ENCODE data around the gene DNAH1. TPM values are rescaled to one million over a fixed set of nuclear protein-coding genes. Genes with fewer than 3 reads are reported as not detected.

DNAH1 gene
- total RNA-seq, 4 donors from 2014 or later: 3.2 to 8.1 (median 6.2) TPM

DNA sequence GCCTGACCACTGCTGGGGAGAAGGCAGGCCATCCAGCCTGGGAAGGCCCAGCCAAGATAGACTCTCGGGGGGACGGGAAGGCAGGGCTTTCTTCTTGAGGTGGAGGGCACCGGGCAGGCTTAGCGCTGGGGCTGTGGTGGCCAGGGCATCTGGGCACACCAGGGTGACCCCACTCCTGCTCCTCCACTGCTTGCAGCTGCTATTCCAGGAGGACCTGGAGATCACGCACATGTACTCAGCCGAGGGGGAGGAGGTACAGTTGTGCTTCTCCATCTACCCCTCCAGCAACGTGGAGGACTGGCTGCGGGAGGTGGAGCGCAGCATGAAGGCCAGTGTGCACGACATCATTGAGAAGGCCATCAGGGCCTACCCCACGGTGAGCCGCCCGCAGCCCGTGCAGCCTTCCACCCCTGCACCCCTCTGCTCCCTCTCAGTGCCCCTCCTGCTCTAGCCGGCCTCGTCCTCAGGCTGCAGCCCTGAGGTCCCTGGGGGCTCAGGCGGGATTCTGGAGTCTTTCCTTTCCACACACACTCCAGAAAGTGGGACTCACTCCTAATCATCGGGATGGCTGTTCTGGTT, 42.3 kb downstream of the DNAH1 start:
- TF ChIP-seq EP300 (IDR thresholded peaks at IDR 0.05) (no peak), POLR2AphosphoS5 (IDR thresholded peaks at IDR 0.05) (no peak), POLR2A (IDR thresholded peaks at IDR 0.05) (no peak)
- TF ChIP-seq, protein P1, sequence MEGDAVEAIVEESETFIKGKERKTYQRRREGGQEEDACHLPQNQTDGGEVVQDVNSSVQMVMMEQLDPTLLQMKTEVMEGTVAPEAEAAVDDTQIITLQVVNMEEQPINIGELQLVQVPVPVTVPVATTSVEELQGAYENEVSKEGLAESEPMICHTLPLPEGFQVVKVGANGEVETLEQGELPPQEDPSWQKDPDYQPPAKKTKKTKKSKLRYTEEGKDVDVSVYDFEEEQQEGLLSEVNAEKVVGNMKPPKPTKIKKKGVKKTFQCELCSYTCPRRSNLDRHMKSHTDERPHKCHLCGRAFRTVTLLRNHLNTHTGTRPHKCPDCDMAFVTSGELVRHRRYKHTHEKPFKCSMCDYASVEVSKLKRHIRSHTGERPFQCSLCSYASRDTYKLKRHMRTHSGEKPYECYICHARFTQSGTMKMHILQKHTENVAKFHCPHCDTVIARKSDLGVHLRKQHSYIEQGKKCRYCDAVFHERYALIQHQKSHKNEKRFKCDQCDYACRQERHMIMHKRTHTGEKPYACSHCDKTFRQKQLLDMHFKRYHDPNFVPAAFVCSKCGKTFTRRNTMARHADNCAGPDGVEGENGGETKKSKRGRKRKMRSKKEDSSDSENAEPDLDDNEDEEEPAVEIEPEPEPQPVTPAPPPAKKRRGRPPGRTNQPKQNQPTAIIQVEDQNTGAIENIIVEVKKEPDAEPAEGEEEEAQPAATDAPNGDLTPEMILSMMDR (IDR thresholded peaks at IDR 0.05): no peak
- no peaks in the 10 kb centered on the region for H3K4me1 ChIP-seq
- H3K27me3 ChIP-seq: no peaks in the 10 kb centered on the region
- WGBS, 2 donors (ENCODE audit: low coverage in 1 of 2): 93 to 100% methylated on average over 2 to 3 of the region's 18 CpGs
- H3K9me3 ChIP-seq: no peaks in the 10 kb centered on the region
- H3K36me3 ChIP-seq: peaks cover 0 to 100% of the 10 kb centered on the region in 2 donors
- no peak overlapping the region for H3K4me3 ChIP-seq
- H3K27ac ChIP-seq: no peak overlapping the region
- no peak for ATAC-seq

DNA sequence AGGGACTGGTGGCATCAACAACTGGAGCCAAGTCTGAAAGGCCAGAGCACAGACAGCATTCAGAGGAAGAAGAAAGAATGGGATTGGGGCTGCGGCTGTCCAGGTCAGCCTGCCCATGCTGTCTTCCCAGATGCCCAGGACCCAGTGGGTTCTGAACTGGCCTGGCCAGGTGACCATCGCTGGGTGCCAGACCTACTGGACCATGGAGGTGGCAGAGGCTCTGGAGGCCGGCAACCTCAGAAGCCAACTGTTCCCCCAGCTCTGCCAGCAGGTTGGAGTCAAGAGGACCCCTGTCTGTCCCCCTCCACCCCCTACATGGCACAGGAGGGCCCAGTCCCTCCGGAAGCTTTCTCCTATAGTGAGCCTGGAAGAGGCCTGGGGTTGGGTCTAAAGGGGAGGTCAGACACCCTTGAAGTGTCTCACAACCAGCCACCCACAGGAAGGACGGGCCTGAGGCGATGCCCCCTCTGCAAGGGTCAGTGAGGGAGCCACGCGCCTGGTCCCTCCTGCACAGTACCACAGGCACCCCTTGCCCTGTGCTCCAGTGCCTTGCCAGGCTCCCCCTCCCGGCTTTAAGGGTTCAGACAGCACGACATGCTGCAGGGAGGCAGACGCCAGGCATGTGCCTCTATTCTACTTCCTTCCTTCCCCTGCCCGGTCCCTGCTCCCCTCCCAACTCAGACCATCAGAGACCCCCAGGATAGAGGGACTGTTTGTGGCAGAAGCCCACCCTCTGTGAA, 43.2 kb downstream of the DNAH1 start:
- Histone ChIP-seq H3K4me3 (no peak overlapping the region), H3K9me3 (no peaks in the 10 kb centered on the region), H3K36me3 (peaks cover 0 to 97% of the 10 kb centered on the region in 2 donors), H3K4me1 (no peaks in the 10 kb centered on the region), H3K27ac (no peak overlapping the region), H3K27me3 (no peaks in the 10 kb centered on the region)
- no peak for ATAC-seq
- WGBS, 2 donors (ENCODE audit: low coverage in 1 of 2): 60 to 100% methylated on average over 1 to 2 of the region's 12 CpGs
- TF ChIP-seq POLR2A (IDR thresholded peaks at IDR 0.05) (no peak), POLR2AphosphoS5 (IDR thresholded peaks at IDR 0.05) (no peak), EP300 (IDR thresholded peaks at IDR 0.05) (no peak)
- TF ChIP-seq, protein P1 (IDR thresholded peaks at IDR 0.05): no peak

DNA sequence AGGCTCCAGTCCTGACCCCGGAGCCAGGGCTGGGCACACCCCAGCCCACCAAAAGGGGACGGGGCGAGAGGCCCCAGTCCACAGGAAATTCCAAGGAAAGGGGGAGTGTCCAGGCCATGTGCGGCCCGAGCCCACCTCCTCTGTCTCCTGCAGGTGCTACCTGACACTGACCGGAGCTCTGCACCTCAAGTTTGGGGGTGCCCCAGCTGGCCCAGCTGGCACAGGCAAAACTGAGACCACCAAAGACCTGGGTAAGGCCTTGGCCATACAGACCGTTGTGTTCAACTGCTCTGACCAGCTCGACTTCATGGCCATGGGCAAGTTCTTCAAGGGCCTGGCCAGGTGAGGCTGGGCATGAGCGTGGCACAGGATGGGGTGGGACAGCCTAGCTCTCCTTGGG, 44.9 kb downstream of the DNAH1 start:
- Histone ChIP-seq H3K27ac (no peak overlapping the region), H3K36me3 (peaks cover 0 to 97% of the 10 kb centered on the region in 2 donors), H3K27me3 (no peaks in the 10 kb centered on the region), H3K9me3 (no peaks in the 10 kb centered on the region), H3K4me3 (no peak overlapping the region), H3K4me1 (no peaks in the 10 kb centered on the region)
- no peak for ATAC-seq
- TF ChIP-seq EP300 (IDR thresholded peaks at IDR 0.05): no peak
- TF ChIP-seq, protein P1 (IDR thresholded peaks at IDR 0.05): no peak
- no peak for TF ChIP-seq POLR2A (IDR thresholded peaks at IDR 0.05)
- no peak for TF ChIP-seq POLR2AphosphoS5 (IDR thresholded peaks at IDR 0.05)
- 100% methylated on average over 1 of the region's 9 CpGs; no CpG with 5 or more reads in 1 of the 2 donors for WGBS, 2 donors (ENCODE audit: low coverage in 1 of 2)

DNA sequence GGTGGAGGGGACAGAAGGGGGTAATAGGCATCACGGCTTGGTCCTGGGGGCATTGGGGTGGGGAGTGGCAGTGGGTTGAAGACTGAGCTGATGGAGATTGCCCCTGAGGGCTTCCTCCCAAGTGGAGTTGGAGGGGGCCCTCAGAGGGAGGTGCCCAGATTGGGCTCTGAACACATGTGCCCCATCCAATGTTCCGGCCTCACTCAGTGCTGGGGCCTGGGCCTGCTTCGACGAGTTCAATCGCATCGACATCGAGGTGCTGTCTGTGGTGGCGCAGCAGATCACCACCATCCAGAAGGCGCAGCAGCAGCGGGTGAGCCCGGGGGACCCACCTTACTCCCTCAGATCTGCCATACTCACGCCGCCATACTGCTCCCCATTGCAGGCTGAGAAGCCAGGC, 45.3 kb downstream of the DNAH1 start:
- WGBS, 2 donors (ENCODE audit: low coverage in 1 of 2): 93 to 99% methylated on average over 7 to 10 of the region's 13 CpGs
- no peak for ATAC-seq
- Histone ChIP-seq H3K27ac (no peak overlapping the region), H3K36me3 (peaks cover 0 to 97% of the 10 kb centered on the region in 2 donors), H3K9me3 (no peaks in the 10 kb centered on the region), H3K27me3 (no peaks in the 10 kb centered on the region), H3K4me1 (no peaks in the 10 kb centered on the region), H3K4me3 (no peak overlapping the region)
- TF ChIP-seq POLR2AphosphoS5 (IDR thresholded peaks at IDR 0.05): no peak
- TF ChIP-seq, protein P1 (IDR thresholded peaks at IDR 0.05): no peak

DNA sequence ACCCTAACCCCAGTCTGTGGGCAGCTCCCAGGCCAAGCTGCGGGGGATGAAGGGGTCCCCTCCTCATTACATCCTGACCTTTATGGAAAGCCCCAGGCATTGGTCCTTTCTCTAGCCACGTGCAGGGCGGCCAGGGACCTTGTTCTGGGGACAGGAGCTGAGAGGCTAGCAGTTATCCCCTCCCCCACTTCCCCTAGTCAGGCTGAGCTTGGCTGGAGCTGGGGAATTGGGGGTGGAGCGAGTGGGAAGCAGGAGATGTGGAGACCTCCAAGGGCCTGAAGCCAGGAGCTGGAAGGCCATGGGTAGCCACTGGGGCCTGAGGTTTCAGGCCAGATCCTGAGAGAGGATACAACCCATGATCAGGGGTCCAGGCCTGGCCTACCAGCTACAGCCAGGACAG, 45.8 kb downstream of the DNAH1 start:
- no peak for ATAC-seq

More for the DNA sequence above, 45.8 kb downstream of the DNAH1 start:
- H3K9me3 ChIP-seq: no peaks in the 10 kb centered on the region
- no peak overlapping the region for H3K27ac ChIP-seq
- no peaks in the 10 kb centered on the region for H3K4me1 ChIP-seq
- WGBS, 2 donors (ENCODE audit: low coverage in 1 of 2): no CpG with 5 or more reads among the region's 4 CpGs
- peaks cover 0 to 95% of the 10 kb centered on the region in 2 donors for H3K36me3 ChIP-seq
- no peaks in the 10 kb centered on the region for H3K27me3 ChIP-seq
- TF ChIP-seq, protein P1 (IDR thresholded peaks at IDR 0.05): no peak
- TF ChIP-seq POLR2AphosphoS5 (IDR thresholded peaks at IDR 0.05): no peak
- TF ChIP-seq POLR2A (IDR thresholded peaks at IDR 0.05): no peak
- TF ChIP-seq EP300 (IDR thresholded peaks at IDR 0.05): no peak
- no peak overlapping the region for H3K4me3 ChIP-seq

Data from gastroesophageal sphincter (tissue), 4 donors.